CD8-positive, alpha-beta memory T cell (primary cell): ENCODE data around the gene SSNA1. TPM values are rescaled to one million over a fixed set of nuclear protein-coding genes. Genes with fewer than 3 reads are reported as not detected.

Experiments
- CTCF ChIA-PET: fragments of 350-600 bp; sonication (Branson Sonifier 250); formaldehyde crosslinking; loops from one replicate; lab custom pipeline; 2021; ENCODE audit warnings: antibody characterized with exemption; lab: Charles Lee
- POLR2A ChIA-PET: fragments of 350-600 bp; sonication (Branson Sonifier 250); formaldehyde crosslinking; loops from one replicate; lab custom pipeline; 2021; ENCODE audit warnings: antibody characterized with exemption; lab: Charles Lee
- DNase-seq, 5 donors: peaks; one replicate each; pipeline versions ENCODE4 v3.0.0 to v3.0.0-alpha.2; 2020 to 2022; ENCODE audit warnings: mixed read lengths in 1 of 5
- H3K27ac ChIP-seq: one replicate; pipeline ENCODE4 v1.7.0; 2013; ENCODE audit warnings: low read depth, mild to moderate bottlenecking, low read length, moderate library complexity
- H3K27me3 ChIP-seq: 2 replicates; pipeline ENCODE4 v1.7.0; 2013; ENCODE audit warnings: low read length, mild to moderate bottlenecking; ENCODE audit not compliant: insufficient read depth, poor library complexity, severe bottlenecking
- H3K36me3 ChIP-seq: 2 replicates; pipeline ENCODE4 v1.7.0; 2013; ENCODE audit warnings: mild to moderate bottlenecking, low read length, moderate library complexity; ENCODE audit not compliant: insufficient read depth
- H3K4me1 ChIP-seq: 2 replicates; pipeline ENCODE4 v1.7.0; 2013; ENCODE audit warnings: mild to moderate bottlenecking, low read length, moderate library complexity; ENCODE audit not compliant: insufficient read depth
- H3K4me3 ChIP-seq: 2 replicates; pipeline ENCODE4 v1.7.0; 2013; ENCODE audit warnings: mild to moderate bottlenecking, low read length
- H3K9me3 ChIP-seq: 2 replicates; pipeline ENCODE4 v1.7.0; 2013; ENCODE audit warnings: mild to moderate bottlenecking, low read length
- H3K27ac Mint-ChIP-seq, 8 donors: one replicate each; pipeline ENCODE4 v1.8.0; 2020 to 2021; ENCODE audit warnings: mixed read lengths in 8 of 8, mild to moderate bottlenecking in 6 of 8, inconsistent platforms in 3 of 8, moderate library complexity in 3 of 8
- H3K27me3 Mint-ChIP-seq, 2 donors: one replicate each; pipeline ENCODE4 v1.8.0; 2020 to 2021; ENCODE audit warnings: mixed read lengths in 2 of 2, mild to moderate bottlenecking in 1 of 2, moderate library complexity in 1 of 2
- H3K36me3 Mint-ChIP-seq, 3 donors: one replicate each; pipeline ENCODE4 v1.8.0; 2020 to 2021; ENCODE audit warnings: mixed read lengths in 3 of 3, inconsistent platforms in 1 of 3, mild to moderate bottlenecking in 1 of 3
- H3K4me1 Mint-ChIP-seq, 3 donors: one replicate each; pipeline ENCODE4 v1.8.0; 2020 to 2021; ENCODE audit warnings: mixed read lengths in 3 of 3, inconsistent platforms in 1 of 3, mild to moderate bottlenecking in 1 of 3
- H3K4me3 Mint-ChIP-seq, 7 donors: one replicate each; pipeline ENCODE4 v1.8.0; 2020 to 2021; ENCODE audit warnings: mixed read lengths in 7 of 7, mild to moderate bottlenecking in 6 of 7, moderate library complexity in 4 of 7, inconsistent platforms in 2 of 7
- H3K9me3 Mint-ChIP-seq, 5 donors: one replicate each; pipeline ENCODE4 v1.8.0; 2020 to 2022; ENCODE audit warnings: mixed read lengths in 5 of 5, mild to moderate bottlenecking in 3 of 5, moderate library complexity in 2 of 5, inconsistent platforms in 1 of 5
- polyA plus RNA-seq: library from polyadenylated mRNA; unstranded; fragments of 300-500 nt; fragmentation: Illumina TruSeq; gene quantifications from one replicate; pipeline ENCODE4 v1.2.3, GENCODE V29; 2021
- total RNA-seq, 2 experiments: library from RNA; stranded (reverse); gene quantifications; one replicate each; pipeline ENCODE4 v1.2.3, GENCODE V29; 2021

Gene SSNA1
- total and polyA plus RNA-seq, 3 experiments from 2014 or later: 114 to 138 (median 118) TPM

DNA sequence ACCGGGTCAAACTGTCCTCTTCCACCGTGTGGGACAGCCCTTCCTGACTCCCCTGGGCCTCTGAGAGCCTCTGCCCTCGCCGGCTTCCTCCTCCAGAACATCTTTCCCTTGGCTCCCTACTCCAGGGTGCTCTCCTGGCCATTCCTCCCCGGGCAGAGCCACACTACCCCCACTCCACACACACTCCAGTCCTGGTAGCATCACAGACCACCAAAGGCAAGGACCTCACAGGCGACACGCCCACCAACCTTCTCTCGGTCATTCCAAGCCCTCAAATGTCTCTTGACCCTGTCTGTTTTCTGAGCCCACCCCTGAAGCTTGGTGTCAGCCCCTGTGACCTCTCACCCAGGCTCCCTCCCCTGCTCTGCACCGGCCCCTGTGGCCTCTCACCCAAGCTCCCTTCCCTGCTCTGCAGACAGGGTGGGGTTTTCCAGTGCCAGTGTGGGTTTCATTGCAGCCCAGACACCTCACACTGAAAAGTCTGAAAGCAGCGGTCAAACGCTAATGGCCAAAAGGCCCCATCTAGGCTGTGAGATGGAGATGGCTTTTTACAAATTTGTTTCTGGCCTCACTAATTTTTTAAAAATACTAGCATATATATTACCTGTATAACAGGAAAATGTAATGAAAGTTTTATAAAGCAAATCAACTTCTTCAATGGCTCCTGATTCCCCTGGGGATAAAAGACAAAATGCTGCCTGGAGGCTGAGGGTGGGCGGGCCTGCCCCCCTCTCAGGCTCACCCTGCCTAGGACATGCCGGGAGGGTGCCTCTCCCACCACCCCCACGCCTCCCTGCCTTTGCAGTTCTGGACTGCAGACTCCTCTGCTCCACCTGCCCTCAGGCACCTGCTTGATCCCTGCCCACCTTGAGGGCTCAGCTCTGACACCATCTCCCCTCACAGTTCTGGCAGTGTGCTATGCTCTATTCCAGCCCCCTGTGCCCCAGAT lies 29.1 kb upstream of the SSNA1 start:
- H3K27me3 ChIP-seq: peaks cover 20% of the 10 kb centered on the region
- H3K4me3 ChIP-seq: no peak overlapping the region
- H3K27ac ChIP-seq: no peak overlapping the region
- H3K27ac Mint-ChIP-seq: peak overlapping the region in 2 of 8 donors; percentile 18 to 58
- no peak for DNase-seq
- H3K9me3 ChIP-seq: no peaks in the 10 kb centered on the region
- H3K36me3 Mint-ChIP-seq: no peaks in the 10 kb centered on the region
- no peaks in the 10 kb centered on the region for H3K36me3 ChIP-seq
- ChIA-PET CTCF (no interaction called here), POLR2A (no interaction called here)
- H3K27me3 Mint-ChIP-seq: peaks cover 32 to 43% of the 10 kb centered on the region in 2 donors
- peak overlapping the region in 4 of 7 donors; percentile 11 to 82 (median 18) for H3K4me3 Mint-ChIP-seq
- H3K4me1 ChIP-seq: peaks cover 13% of the 10 kb centered on the region
- peaks cover 0 to 2% (median 0%) of the 10 kb centered on the region in 5 donors for H3K9me3 Mint-ChIP-seq
- peaks cover 0 to 31% (median 15%) of the 10 kb centered on the region in 3 donors for H3K4me1 Mint-ChIP-seq

DNA sequence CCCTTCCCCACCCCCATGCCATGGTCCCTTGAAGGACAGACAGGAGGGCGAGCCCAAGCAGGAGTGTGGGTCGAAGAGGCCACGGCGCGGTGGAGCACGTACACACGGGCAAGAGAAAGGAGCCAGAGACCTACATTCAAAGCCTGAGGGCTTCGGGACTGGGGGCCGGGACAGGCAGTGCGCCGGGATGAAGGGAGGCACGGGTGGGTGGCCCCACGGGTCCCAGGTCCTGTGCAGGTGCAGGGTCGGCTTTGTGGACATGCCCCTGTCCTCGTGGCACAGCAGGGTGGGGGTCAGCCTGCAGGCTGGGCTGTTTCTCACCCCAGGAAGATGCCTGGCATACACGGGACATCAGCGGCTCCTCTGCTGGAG lies 28.4 kb upstream of the SSNA1 start:
- CTCF ChIA-PET: no interaction called here
- POLR2A ChIA-PET: no interaction called here
- peaks cover 24% of the 10 kb centered on the region for H3K27me3 ChIP-seq

DNA sequence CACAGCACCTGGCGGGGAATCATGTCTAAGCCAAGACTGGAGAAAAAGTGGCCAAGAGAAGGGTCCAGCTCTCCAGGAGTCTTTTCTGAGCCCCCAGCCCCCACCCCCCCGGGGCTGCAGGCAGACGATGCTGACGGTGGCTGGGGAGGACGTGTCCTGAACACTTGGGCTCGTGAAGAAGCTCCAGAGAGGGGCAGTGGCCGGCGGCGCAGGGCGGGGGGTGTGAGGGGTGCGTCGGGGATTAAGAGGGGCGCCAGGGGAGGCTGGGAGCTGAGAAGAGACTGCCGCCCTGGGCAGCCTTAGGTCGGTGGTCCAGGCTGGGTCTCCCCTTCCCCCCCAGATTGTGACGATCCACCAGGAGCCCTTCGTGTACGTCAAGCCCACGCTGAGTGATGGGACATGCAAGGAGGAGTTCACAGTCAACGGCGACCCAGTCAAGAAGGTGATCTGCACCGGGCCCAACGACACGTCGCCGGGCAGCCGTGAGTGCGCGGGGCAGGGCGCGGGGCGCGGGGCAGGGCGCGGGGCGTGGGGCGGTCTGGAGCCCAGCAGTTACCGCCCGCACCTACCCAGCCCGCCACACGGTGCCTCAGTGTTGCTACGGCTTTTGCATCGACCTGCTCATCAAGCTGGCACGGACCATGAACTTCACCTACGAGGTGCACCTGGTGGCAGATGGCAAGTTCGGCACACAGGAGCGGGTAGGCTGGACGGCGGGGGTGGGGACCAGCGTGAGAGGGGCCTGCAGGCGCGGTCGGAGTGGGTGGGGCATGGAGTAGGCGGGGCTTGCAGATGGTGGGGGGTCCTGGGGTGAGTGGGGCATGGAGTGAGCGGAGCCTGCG lies 27.5 kb upstream of the SSNA1 start:
- H3K27ac Mint-ChIP-seq: no peak overlapping the region
- H3K27me3 Mint-ChIP-seq: peaks cover 32 to 42% of the 10 kb centered on the region in 2 donors
- Histone ChIP-seq H3K27ac (no peak overlapping the region), H3K9me3 (no peaks in the 10 kb centered on the region), H3K4me3 (no peak overlapping the region), H3K27me3 (peaks cover 25% of the 10 kb centered on the region), H3K36me3 (no peaks in the 10 kb centered on the region), H3K4me1 (peaks cover 13% of the 10 kb centered on the region)
- no peaks in the 10 kb centered on the region for H3K36me3 Mint-ChIP-seq
- H3K9me3 Mint-ChIP-seq: peaks cover 0 to 2% (median 0%) of the 10 kb centered on the region in 5 donors
- H3K4me1 Mint-ChIP-seq: peaks cover 0 to 31% (median 14%) of the 10 kb centered on the region in 3 donors
- POLR2A ChIA-PET: no interaction called here
- CTCF ChIA-PET: no interaction called here
- DNase-seq: no peak
- no peak overlapping the region for H3K4me3 Mint-ChIP-seq

More for the DNA sequence above, 28.4 kb upstream of the SSNA1 start:
- H3K4me1 ChIP-seq: peaks cover 13% of the 10 kb centered on the region
- H3K27ac ChIP-seq: no peak overlapping the region
- no peak overlapping the region for H3K4me3 Mint-ChIP-seq
- no peaks in the 10 kb centered on the region for H3K36me3 ChIP-seq
- H3K9me3 ChIP-seq: no peaks in the 10 kb centered on the region
- H3K27me3 Mint-ChIP-seq: peaks cover 31 to 39% of the 10 kb centered on the region in 2 donors
- no peak overlapping the region for H3K27ac Mint-ChIP-seq
- no peak overlapping the region for H3K4me3 ChIP-seq
- H3K4me1 Mint-ChIP-seq: peaks cover 0 to 31% (median 14%) of the 10 kb centered on the region in 3 donors
- H3K36me3 Mint-ChIP-seq: no peaks in the 10 kb centered on the region
- H3K9me3 Mint-ChIP-seq: peaks cover 0 to 2% (median 0%) of the 10 kb centered on the region in 5 donors
- no peak for DNase-seq

DNA sequence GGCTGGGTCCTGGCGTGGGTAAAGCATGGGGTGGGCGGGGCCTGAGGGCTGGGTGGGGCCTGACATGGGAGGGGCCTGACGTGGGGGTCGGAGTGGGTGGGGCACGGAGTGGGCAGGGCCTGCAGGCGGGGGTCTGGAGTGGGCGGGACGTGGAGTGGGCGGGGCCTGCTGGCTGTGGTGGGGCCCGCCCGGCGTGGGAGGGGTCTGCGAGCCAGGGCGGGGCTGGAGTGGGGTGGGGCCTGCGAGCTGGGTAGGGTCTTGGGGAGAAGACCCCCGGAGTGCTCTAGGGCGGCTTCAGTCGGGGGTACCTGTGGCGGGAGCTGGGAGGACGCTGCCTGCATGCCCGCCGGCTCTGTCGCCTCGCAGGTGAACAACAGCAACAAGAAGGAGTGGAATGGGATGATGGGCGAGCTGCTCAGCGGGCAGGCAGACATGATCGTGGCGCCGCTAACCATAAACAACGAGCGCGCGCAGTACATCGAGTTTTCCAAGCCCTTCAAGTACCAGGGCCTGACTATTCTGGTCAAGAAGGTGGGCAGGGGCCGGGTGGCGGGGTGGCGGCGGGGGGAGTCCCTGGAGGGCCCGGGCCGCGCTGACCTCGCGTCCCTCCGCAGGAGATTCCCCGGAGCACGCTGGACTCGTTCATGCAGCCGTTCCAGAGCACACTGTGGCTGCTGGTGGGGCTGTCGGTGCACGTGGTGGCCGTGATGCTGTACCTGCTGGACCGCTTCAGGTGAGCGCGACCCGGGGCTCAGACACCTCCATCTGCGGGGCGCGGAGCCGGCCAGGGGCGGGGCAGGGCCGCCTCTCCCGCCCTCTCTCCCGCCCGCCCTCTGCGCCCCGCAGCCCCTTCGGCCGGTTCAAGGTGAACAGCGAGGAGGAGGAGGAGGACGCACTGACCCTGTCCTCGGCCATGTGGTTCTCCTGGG lies 26.7 kb upstream of the SSNA1 start:
- ChIA-PET CTCF (no interaction called here), POLR2A (no interaction called here)
- Histone ChIP-seq H3K27me3 (peaks cover 34% of the 10 kb centered on the region), H3K4me1 (peaks cover 13% of the 10 kb centered on the region), H3K4me3 (no peak overlapping the region), H3K27ac (no peak overlapping the region), H3K9me3 (no peaks in the 10 kb centered on the region), H3K36me3 (no peaks in the 10 kb centered on the region)
- H3K27ac Mint-ChIP-seq: no peak overlapping the region
- H3K4me3 Mint-ChIP-seq: no peak overlapping the region
- no peaks in the 10 kb centered on the region for H3K36me3 Mint-ChIP-seq
- H3K4me1 Mint-ChIP-seq: peaks cover 0 to 30% (median 14%) of the 10 kb centered on the region in 3 donors
- DNase-seq: no peak
- H3K9me3 Mint-ChIP-seq: peaks cover 0 to 2% (median 0%) of the 10 kb centered on the region in 5 donors
- peaks cover 36 to 45% of the 10 kb centered on the region in 2 donors for H3K27me3 Mint-ChIP-seq

DNA sequence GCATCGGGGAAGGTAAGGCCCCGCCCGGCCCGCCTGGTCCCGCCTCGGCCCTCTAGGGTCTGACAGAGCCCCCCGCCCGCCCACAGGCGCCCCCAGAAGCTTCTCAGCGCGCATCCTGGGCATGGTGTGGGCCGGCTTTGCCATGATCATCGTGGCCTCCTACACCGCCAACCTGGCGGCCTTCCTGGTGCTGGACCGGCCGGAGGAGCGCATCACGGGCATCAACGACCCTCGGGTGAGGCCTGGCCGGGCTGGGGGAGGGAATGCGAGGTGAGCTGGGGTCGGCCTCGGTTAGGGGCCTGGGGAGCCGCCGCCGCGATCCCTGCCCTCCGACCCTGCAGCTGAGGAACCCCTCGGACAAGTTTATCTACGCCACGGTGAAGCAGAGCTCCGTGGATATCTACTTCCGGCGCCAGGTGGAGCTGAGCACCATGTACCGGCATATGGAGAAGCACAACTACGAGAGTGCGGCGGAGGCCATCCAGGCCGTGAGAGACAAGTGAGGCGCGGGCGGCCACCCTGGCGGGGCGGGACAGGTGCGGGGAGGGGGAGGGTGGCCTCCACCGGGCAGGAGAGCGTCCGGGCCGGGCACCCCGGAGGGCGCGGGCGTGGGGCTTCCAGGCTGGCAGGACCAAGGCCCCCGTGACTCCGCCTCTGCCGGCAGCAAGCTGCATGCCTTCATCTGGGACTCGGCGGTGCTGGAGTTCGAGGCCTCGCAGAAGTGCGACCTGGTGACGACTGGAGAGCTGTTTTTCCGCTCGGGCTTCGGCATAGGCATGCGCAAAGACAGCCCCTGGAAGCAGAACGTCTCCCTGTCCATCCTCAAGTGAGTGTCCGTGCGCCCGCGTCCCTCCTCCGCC lies 25.7 kb upstream of the SSNA1 start:
- Histone ChIP-seq H3K27me3 (peaks cover 31% of the 10 kb centered on the region), H3K9me3 (no peaks in the 10 kb centered on the region)
- CTCF ChIA-PET: interaction anchor here (1.1 kb wide), 1 partner anchor 12 kb away, joined by 3 read pairs; no protein-coding TSS in a partner anchor

DNA sequence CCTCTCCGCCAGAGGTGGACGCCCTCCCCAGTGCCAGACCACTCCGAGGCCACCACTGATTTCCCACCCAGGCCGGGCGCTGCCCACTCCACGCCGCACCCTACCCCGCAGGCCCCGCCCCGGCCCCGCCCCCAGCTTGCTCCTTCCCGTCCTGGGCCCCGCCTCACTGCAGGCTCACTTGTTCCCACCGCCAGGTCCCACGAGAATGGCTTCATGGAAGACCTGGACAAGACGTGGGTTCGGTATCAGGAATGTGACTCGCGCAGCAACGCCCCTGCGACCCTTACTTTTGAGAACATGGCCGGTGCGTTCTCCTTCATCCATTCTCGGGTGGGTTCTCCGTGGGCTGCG lies 25.1 kb upstream of the SSNA1 start:
- H3K27ac ChIP-seq: no peak overlapping the region
- peaks cover 6% of the 10 kb centered on the region for H3K4me1 ChIP-seq
- no peak overlapping the region for H3K4me3 ChIP-seq
- no peaks in the 10 kb centered on the region for H3K9me3 ChIP-seq
- Mint-ChIP-seq H3K4me3 (peak overlapping the region in 1 of 7 donors; percentile 74), H3K36me3 (no peaks in the 10 kb centered on the region), H3K27ac (peak overlapping the region in 2 of 8 donors; percentile 43 to 50), H3K4me1 (peaks cover 0 to 17% (median 7%) of the 10 kb centered on the region in 3 donors), H3K27me3 (peaks cover 31 to 34% of the 10 kb centered on the region in 2 donors), H3K9me3 (peaks cover 0 to 2% (median 0%) of the 10 kb centered on the region in 5 donors)
- no peak for DNase-seq
- POLR2A ChIA-PET: no interaction called here
- no peaks in the 10 kb centered on the region for H3K36me3 ChIP-seq
- H3K27me3 ChIP-seq: peaks cover 28% of the 10 kb centered on the region
- CTCF ChIA-PET: interaction anchor here (1.1 kb wide), 1 partner anchor 11 kb away, joined by 3 read pairs; no protein-coding TSS in a partner anchor

More for the DNA sequence above, 25.7 kb upstream of the SSNA1 start:
- H3K36me3 Mint-ChIP-seq: no peaks in the 10 kb centered on the region
- H3K27ac ChIP-seq: no peak overlapping the region
- peaks cover 0 to 23% (median 11%) of the 10 kb centered on the region in 3 donors for H3K4me1 Mint-ChIP-seq
- no peaks in the 10 kb centered on the region for H3K36me3 ChIP-seq
- POLR2A ChIA-PET: no interaction called here
- H3K27ac Mint-ChIP-seq: no peak overlapping the region
- H3K9me3 Mint-ChIP-seq: peaks cover 0 to 2% (median 0%) of the 10 kb centered on the region in 5 donors
- peak overlapping the region in 1 of 7 donors; percentile 74 for H3K4me3 Mint-ChIP-seq
- H3K4me1 ChIP-seq: peaks cover 6% of the 10 kb centered on the region
- DNase-seq: no peak
- H3K27me3 Mint-ChIP-seq: peaks cover 36 to 40% of the 10 kb centered on the region in 2 donors
- H3K4me3 ChIP-seq: no peak overlapping the region
